Measurements from ENCODE around the gene DNAAF3.
"Not testable (repeated sequence)": the region's sequence is repeated elsewhere in the genome, so short reads cannot be mapped to it uniquely, and the experiment has no call there.

DNAAF3 gene

GRCh38 chr19:55172741-55173140 lies 6.3 kb upstream of the DNAAF3 start:
- Histone ChIP-seq H3K4me2 (ENCODE audit: insufficient read depth, low read length) (no peak overlapping the region), H3K27me3 (ENCODE audit: insufficient read depth, low read length, poor library complexity) (peaks cover 7% of the 10 kb centered on the region), H4K20me1 (ENCODE audit: insufficient read depth, low read length) (0 out of 2 replicates have a peak, but pooled peaks cover 2% of the 10 kb centered on the region), H3K36me3 (ENCODE audit: insufficient read depth, low read length) (no peaks in the 10 kb centered on the region), H3K9ac (ENCODE audit: low read depth, low read length) (no peak overlapping the region), H3K27ac (ENCODE audit: low read length) (no peak overlapping the region), H3K79me2 (ENCODE audit: insufficient read depth, low read length) (no peaks in the 10 kb centered on the region), H3K9me3 (ENCODE audit: insufficient read depth, low read length, severe bottlenecking) (no peaks in the 10 kb centered on the region), H3K4me3 (ENCODE audit: low read depth in 1 of 2, low read length in 2 of 2) (no peak overlapping the region), H2AFZ (ENCODE audit: low read depth, low read length) (no peak overlapping the region), H3K4me1 (ENCODE audit: insufficient read depth, low read length) (no peaks in the 10 kb centered on the region; the same call in 1 of the 2 replicates)
- TF ChIP-seq EZH2 (IDR thresholded peaks at IDR 0.05; ENCODE audit: borderline replicate concordance, low read depth, low read length, severe bottlenecking) = no peak
- no peak for TF ChIP-seq CTCF (IDR thresholded peaks at IDR 0.05; ENCODE audit: borderline replicate concordance, extremely low read depth, low read length, poor library complexity, severe bottlenecking)
- ATAC-seq (ENCODE audit: insufficient read depth, low read depth) (no peak), DNase-seq (no peak)

GRCh38 chr19:55172318-55172717 lies 5.9 kb upstream of the DNAAF3 start:
- H3K9me3 ChIP-seq (ENCODE audit: insufficient read depth, low read length, severe bottlenecking); H2AFZ ChIP-seq (ENCODE audit: low read depth, low read length); H3K4me3 ChIP-seq (ENCODE audit: low read depth in 1 of 2, low read length in 2 of 2); H3K4me2 ChIP-seq (ENCODE audit: insufficient read depth, low read length); H3K79me2 ChIP-seq (ENCODE audit: insufficient read depth, low read length); H3K27me3 ChIP-seq (ENCODE audit: insufficient read depth, low read length, poor library complexity); DNase-seq; H3K27ac ChIP-seq (ENCODE audit: low read length); H3K9ac ChIP-seq (ENCODE audit: low read depth, low read length); ATAC-seq (ENCODE audit: insufficient read depth, low read depth); H3K36me3 ChIP-seq (ENCODE audit: insufficient read depth, low read length); H4K20me1 ChIP-seq (ENCODE audit: insufficient read depth, low read length); H3K4me1 ChIP-seq (ENCODE audit: insufficient read depth, low read length): not testable (repeated sequence)

- 0 out of 2 replicates have a peak, but pooled peaks cover 2% of the 10 kb centered on the region for H4K20me1 ChIP-seq (ENCODE audit: insufficient read depth, low read length)
- no peaks in the 10 kb centered on the region for H3K36me3 ChIP-seq (ENCODE audit: insufficient read depth, low read length)
- TF ChIP-seq CTCF (IDR thresholded peaks at IDR 0.05; ENCODE audit: borderline replicate concordance, extremely low read depth, low read length, poor library complexity, severe bottlenecking) (no peak), EZH2 (IDR thresholded peaks at IDR 0.05; ENCODE audit: borderline replicate concordance, low read depth, low read length, severe bottlenecking) (no peak)
- peaks cover 9% of the 10 kb centered on the region for H3K27me3 ChIP-seq (ENCODE audit: insufficient read depth, low read length, poor library complexity)
- H3K9ac ChIP-seq (ENCODE audit: low read depth, low read length) = no peak overlapping the region
- no peak overlapping the region for H2AFZ ChIP-seq (ENCODE audit: low read depth, low read length)
- H3K4me1 ChIP-seq (ENCODE audit: insufficient read depth, low read length) = no peaks in the 10 kb centered on the region; the same call in 1 of the 2 replicates
- no peak overlapping the region for H3K4me2 ChIP-seq (ENCODE audit: insufficient read depth, low read length)
- ATAC-seq (ENCODE audit: insufficient read depth, low read depth) = no peak
- no peak for DNase-seq
- no peak overlapping the region for H3K4me3 ChIP-seq (ENCODE audit: low read depth in 1 of 2, low read length in 2 of 2)
- no peaks in the 10 kb centered on the region for H3K9me3 ChIP-seq (ENCODE audit: insufficient read depth, low read length, severe bottlenecking)
- no peaks in the 10 kb centered on the region for H3K79me2 ChIP-seq (ENCODE audit: insufficient read depth, low read length)
- no peak overlapping the region for H3K27ac ChIP-seq (ENCODE audit: low read length)
These were observed 5.0 kb upstream of the DNAAF3 start for GRCh38 chr19:55171440-55171839.

- Histone ChIP-seq H3K79me2 (ENCODE audit: insufficient read depth, low read length) (no peaks in the 10 kb centered on the region), H3K36me3 (ENCODE audit: insufficient read depth, low read length) (no peaks in the 10 kb centered on the region), H3K4me3 (ENCODE audit: low read depth in 1 of 2, low read length in 2 of 2) (no peak overlapping the region), H3K9me3 (ENCODE audit: insufficient read depth, low read length, severe bottlenecking) (no peaks in the 10 kb centered on the region), H3K4me2 (ENCODE audit: insufficient read depth, low read length) (no peak overlapping the region), H3K27ac (ENCODE audit: low read length) (no peak overlapping the region), H4K20me1 (ENCODE audit: insufficient read depth, low read length) (no peaks in the 10 kb centered on the region), H3K9ac (ENCODE audit: low read depth, low read length) (no peak overlapping the region), H3K4me1 (ENCODE audit: insufficient read depth, low read length) (no peaks in the 10 kb centered on the region; the same call in 1 of the 2 replicates), H3K27me3 (ENCODE audit: insufficient read depth, low read length, poor library complexity) (peaks cover 19% of the 10 kb centered on the region), H2AFZ (ENCODE audit: low read depth, low read length) (no peak overlapping the region)
- no peak for TF ChIP-seq EZH2 (IDR thresholded peaks at IDR 0.05; ENCODE audit: borderline replicate concordance, low read depth, low read length, severe bottlenecking)
- no peak for TF ChIP-seq CTCF (IDR thresholded peaks at IDR 0.05; ENCODE audit: borderline replicate concordance, extremely low read depth, low read length, poor library complexity, severe bottlenecking)
- DNase-seq = no peak
- ATAC-seq (ENCODE audit: insufficient read depth, low read depth) = no peak
These were observed 2.7 kb upstream of the DNAAF3 start for GRCh38 chr19:55169136-55169535.
